A549 (cell line): ENCODE data around the gene EFCAB11. TPM values are rescaled to one million over a fixed set of nuclear protein-coding genes. Genes with fewer than 3 reads are reported as not detected.
A peak's percentile ranks its signal among the peaks of the same experiment; 100 is the strongest.

ENCODE experiments used
- ATAC-seq, 2 experiments: fragments of 200-7000 bp in 1 of 2; fragments of >200 bp in 1 of 2; cut with Nextera tagmentation in 1 of 2; cut with Tn5 transposase in 1 of 2; 3 replicates each; pipeline versions ENCODE4 v1.8.0 to v1.9.1; 2018 to 2020; ENCODE audit warnings: mild to moderate bottlenecking in 1 of 2, moderate library complexity in 1 of 2
- CTCF ChIA-PET: fragments of 300-600 bp; sonication (Branson Sonifier 250); formaldehyde crosslinking; extraction: SDS; loops from one replicate; lab custom pipeline; 2021; ENCODE audit warnings: antibody characterized with exemption, inconsistent platforms; lab: Yijun Ruan, JAX
- POLR2A ChIA-PET: fragments of 350-600 bp; formaldehyde crosslinking; extraction: SDS; loops from one replicate; lab custom pipeline; 2021; ENCODE audit warnings: antibody characterized with exemption, inconsistent platforms; lab: Yijun Ruan, JAX
- DNase-seq, 2 experiments: peaks; one replicate each; pipeline versions ENCODE4 v3.0.0 to v3.0.0-alpha.2; 2011 to 2016; ENCODE audit warnings: low read depth in 1 of 2, low spot score in 1 of 2
- FAIRE-seq: peaks from 2 replicates; lab custom pipeline; 2011; peaks lifted over from hg19 to GRCh38; lab: Jason Lieb, UNC
- H3K27ac ChIP-seq, 2 experiments: fragments of >200 bp; sonication (Bioruptor Twin); formaldehyde crosslinking; 3 replicates each; pipeline ENCODE4 v1.5.1; 2016 to 2017
- H3K4me1 ChIP-seq: fragments of >200 bp; sonication (Bioruptor Twin); formaldehyde crosslinking; 3 replicates; pipeline ENCODE4 v1.6.1; 2016
- H3K4me2 ChIP-seq: fragments of >200 bp; sonication (Bioruptor Twin); formaldehyde crosslinking; 3 replicates; pipeline ENCODE4 v1.6.1; 2016
- H3K4me3 ChIP-seq: fragments of >200 bp; sonication (Bioruptor Twin); formaldehyde crosslinking; 3 replicates; pipeline ENCODE4 v1.5.1; 2016
- H3K9me3 ChIP-seq: fragments of >200 bp; sonication (Bioruptor Twin); formaldehyde crosslinking; 3 replicates; pipeline ENCODE4 v1.6.1; 2016
- CEBPB ChIP-seq, 2 experiments: fragments of >200 bp in 1 of 2; sonication (Bioruptor Twin) in 1 of 2; formaldehyde crosslinking in 1 of 2; IDR thresholded peaks; 2 replicates each; pipeline ENCODE4 v1.6.1; 2012 to 2016
- ESRRA ChIP-seq: fragments of 150-350 bp; IDR thresholded peaks from 2 replicates; pipeline ENCODE4 v1.6.1; 2014; ENCODE audit warnings: mild to moderate bottlenecking, low read length, borderline replicate concordance
- FOXS1 ChIP-seq: fragments of 250-450 bp; sonication (Bioruptor Pico); IDR thresholded peaks from 2 replicates; pipeline ENCODE4 v1.5.0; 2020; ENCODE audit warnings: mild to moderate bottlenecking, moderate library complexity
- HOXB13 ChIP-seq: fragments of 250-450 bp; sonication (Bioruptor Pico); IDR thresholded peaks from 2 replicates; pipeline ENCODE4 v1.5.0; 2020; ENCODE audit warnings: low read depth, mild to moderate bottlenecking, moderate library complexity
- KDM1A ChIP-seq: fragments of 200-600 bp; sonication (generic); IDR thresholded peaks from 2 replicates; pipeline ENCODE4 v1.6.1; 2016; ENCODE audit warnings: low read depth, mild to moderate bottlenecking
- MYC ChIP-seq: IDR thresholded peaks from 2 replicates; pipeline ENCODE4 v1.6.1; 2012; ENCODE audit warnings: mild to moderate bottlenecking, inconsistent platforms, low read length, improper control_type of control experiment, borderline replicate concordance
- POLR2A ChIP-seq: IDR thresholded peaks from 2 replicates; pipeline ENCODE4 v1.6.1; 2012; ENCODE audit warnings: mild to moderate bottlenecking, low read length
- POLR2AphosphoS2 ChIP-seq: conservative IDR thresholded peaks from 2 replicates; pipeline ENCODE4 v1.6.1; 2012; ENCODE audit warnings: low read length, improper control_type of control experiment, inconsistent platforms
- RFX5 ChIP-seq: fragments of 450-650 bp; IDR thresholded peaks from 2 replicates; pipeline ENCODE4 v1.7.1; 2014; ENCODE audit warnings: antibody characterized with exemption, mild to moderate bottlenecking, moderate library complexity
- TFCP2L1 ChIP-seq: fragments of 250-450 bp; sonication (Bioruptor Pico); IDR thresholded peaks from 2 replicates; pipeline ENCODE4 v1.5.0; 2021; ENCODE audit warnings: mild to moderate bottlenecking
- ZFP36 ChIP-seq: fragments of 450-650 bp; IDR thresholded peaks from 2 replicates; pipeline ENCODE4 v1.6.1; 2014; ENCODE audit warnings: borderline replicate concordance; ENCODE audit not compliant: partially characterized antibody
- WGBS: methylation state at CpG from one replicate; pipeline ENCODE4 v1.1.6; 2017; ENCODE audit errors: missing lambda C conversion rate; 5-methylcytosine and 5-hydroxymethylcytosine counted together
- polyA plus RNA-seq, 4 experiments: library from polyadenylated mRNA; depleted of rRNA in 3 of 4; stranded (reverse); fragments of >200 nt; fragmentation: RNase III in 1 of 4; extraction: RNeasy Plus Mini Kit Qiagen cat#74134 plus additional on column Dnase treatment in 1 of 4; gene quantifications; 2 replicates in 3 of 4; 3 replicates in 1 of 4; pipeline ENCODE4 v1.2.3, GENCODE V29; 2011 to 2017
- TF ChIP-seq, protein P1 (sequence below): fragments of 150-350 bp; IDR thresholded peaks from 2 replicates; pipeline ENCODE4 v1.6.1; 2014; ENCODE audit warnings: low read depth, mild to moderate bottlenecking, low read length
- TF ChIP-seq, protein P2 (sequence below): fragments of >200 bp; sonication (Bioruptor Twin); formaldehyde crosslinking; IDR thresholded peaks from 3 replicates; pipeline ENCODE4 v1.6.1; 2016
- TF ChIP-seq, protein P3 (sequence below): fragments of 250-450 bp; sonication (Bioruptor Pico); IDR thresholded peaks from 2 replicates; pipeline ENCODE4 v1.5.0; 2021; ENCODE audit warnings: mild to moderate bottlenecking, moderate library complexity, borderline replicate concordance
- TF ChIP-seq, protein P4 (sequence below): fragments of >200 bp; sonication (Bioruptor Twin); formaldehyde crosslinking; IDR thresholded peaks from 2 replicates; pipeline ENCODE4 v1.6.1; 2016
- TF ChIP-seq, protein P5 (sequence below): IDR thresholded peaks from 2 replicates; pipeline ENCODE4 v1.6.1; 2012
- TF ChIP-seq, protein P6 (sequence below): fragments of >200 bp; sonication (Bioruptor Twin); formaldehyde crosslinking; IDR thresholded peaks from 3 replicates; pipeline ENCODE4 v1.5.1; 2016

The EFCAB11 gene
- polyA plus RNA-seq, 2 of the 4 experiments (the other 2 are of a cell fraction), result 18.8 to 19.6 TPM

DNA sequence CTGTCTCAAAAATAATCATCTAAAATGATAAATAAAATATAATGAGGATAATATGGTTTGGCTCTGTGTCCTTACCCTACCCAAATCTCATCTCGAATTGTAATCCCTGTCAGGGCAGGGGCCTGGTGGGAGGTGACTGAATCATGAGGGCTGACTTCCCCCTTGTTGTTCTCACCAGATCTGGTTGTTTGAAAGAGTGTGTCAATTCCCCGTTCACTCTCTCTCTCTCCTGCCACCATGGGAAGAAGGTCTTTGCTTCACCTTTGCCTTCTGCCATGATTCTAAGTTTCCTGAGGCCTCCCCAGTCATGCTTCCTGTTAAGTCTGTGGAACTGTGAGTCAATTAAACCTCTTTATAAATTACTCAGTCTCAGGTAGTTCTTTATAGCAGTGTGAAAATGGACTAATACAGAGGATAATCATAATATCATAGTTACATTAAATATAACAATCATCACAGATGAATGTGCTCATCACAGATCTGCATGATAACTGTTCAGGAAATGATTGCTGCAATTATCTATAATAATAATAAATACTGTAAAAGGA lies 12.6 kb downstream of the EFCAB11 start:
- no peaks in the 10 kb centered on the region for H3K9me3 ChIP-seq
- DNase-seq (no peak), ATAC-seq (no peak), FAIRE-seq (no peak)
- ChIA-PET CTCF (interaction anchor here (0.6 to 1.7 kb wide), 6 partner anchors 10 to 915 kb away, joined by 3 to 11 read pairs (median 5); no protein-coding TSS in a partner anchor), POLR2A (no interaction called here)
- H3K4me1 ChIP-seq, result no peaks in the 10 kb centered on the region
- H3K4me2 ChIP-seq, result no peak overlapping the region
- TF ChIP-seq CEBPB (IDR thresholded peaks at IDR 0.05) (no peak), MYC (no peak), KDM1A (no peak), TFCP2L1 (CRISPR knock-in tag) (no peak), POLR2A (no peak), FOXS1 (CRISPR knock-in tag) (no peak), RFX5 (no peak), ZFP36 (no peak), HOXB13 (CRISPR knock-in tag) (no peak), POLR2AphosphoS2 (no peak)
- TF ChIP-seq, protein P1, sequence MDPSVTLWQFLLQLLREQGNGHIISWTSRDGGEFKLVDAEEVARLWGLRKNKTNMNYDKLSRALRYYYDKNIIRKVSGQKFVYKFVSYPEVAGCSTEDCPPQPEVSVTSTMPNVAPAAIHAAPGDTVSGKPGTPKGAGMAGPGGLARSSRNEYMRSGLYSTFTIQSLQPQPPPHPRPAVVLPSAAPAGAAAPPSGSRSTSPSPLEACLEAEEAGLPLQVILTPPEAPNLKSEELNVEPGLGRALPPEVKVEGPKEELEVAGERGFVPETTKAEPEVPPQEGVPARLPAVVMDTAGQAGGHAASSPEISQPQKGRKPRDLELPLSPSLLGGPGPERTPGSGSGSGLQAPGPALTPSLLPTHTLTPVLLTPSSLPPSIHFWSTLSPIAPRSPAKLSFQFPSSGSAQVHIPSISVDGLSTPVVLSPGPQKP, result no peak
- TF ChIP-seq, protein P2, sequence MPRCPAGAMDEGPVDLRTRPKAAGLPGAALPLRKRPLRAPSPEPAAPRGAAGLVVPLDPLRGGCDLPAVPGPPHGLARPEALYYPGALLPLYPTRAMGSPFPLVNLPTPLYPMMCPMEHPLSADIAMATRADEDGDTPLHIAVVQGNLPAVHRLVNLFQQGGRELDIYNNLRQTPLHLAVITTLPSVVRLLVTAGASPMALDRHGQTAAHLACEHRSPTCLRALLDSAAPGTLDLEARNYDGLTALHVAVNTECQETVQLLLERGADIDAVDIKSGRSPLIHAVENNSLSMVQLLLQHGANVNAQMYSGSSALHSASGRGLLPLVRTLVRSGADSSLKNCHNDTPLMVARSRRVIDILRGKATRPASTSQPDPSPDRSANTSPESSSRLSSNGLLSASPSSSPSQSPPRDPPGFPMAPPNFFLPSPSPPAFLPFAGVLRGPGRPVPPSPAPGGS, result no peak
- TF ChIP-seq, protein P3, sequence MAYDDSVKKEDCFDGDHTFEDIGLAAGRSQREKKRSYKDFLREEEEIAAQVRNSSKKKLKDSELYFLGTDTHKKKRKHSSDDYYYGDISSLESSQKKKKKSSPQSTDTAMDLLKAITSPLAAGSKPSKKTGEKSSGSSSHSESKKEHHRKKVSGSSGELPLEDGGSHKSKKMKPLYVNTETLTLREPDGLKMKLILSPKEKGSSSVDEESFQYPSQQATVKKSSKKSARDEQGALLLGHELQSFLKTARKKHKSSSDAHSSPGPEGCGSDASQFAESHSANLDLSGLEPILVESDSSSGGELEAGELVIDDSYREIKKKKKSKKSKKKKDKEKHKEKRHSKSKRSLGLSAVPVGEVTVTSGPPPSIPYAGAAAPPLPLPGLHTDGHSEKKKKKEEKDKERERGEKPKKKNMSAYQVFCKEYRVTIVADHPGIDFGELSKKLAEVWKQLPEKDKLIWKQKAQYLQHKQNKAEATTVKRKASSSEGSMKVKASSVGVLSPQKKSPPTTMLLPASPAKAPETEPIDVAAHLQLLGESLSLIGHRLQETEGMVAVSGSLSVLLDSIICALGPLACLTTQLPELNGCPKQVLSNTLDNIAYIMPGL (CRISPR knock-in tag), result no peak
- TF ChIP-seq, protein P4, sequence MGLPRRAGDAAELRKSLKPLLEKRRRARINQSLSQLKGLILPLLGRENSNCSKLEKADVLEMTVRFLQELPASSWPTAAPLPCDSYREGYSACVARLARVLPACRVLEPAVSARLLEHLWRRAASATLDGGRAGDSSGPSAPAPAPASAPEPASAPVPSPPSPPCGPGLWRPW, result no peak
- TF ChIP-seq, protein P5, sequence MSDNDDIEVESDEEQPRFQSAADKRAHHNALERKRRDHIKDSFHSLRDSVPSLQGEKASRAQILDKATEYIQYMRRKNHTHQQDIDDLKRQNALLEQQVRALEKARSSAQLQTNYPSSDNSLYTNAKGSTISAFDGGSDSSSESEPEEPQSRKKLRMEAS, result no peak
- 80% methylated on average over 2 of the region's 2 CpGs for WGBS
- no peak overlapping the region for H3K27ac ChIP-seq
- no peak overlapping the region for H3K4me3 ChIP-seq

DNA sequence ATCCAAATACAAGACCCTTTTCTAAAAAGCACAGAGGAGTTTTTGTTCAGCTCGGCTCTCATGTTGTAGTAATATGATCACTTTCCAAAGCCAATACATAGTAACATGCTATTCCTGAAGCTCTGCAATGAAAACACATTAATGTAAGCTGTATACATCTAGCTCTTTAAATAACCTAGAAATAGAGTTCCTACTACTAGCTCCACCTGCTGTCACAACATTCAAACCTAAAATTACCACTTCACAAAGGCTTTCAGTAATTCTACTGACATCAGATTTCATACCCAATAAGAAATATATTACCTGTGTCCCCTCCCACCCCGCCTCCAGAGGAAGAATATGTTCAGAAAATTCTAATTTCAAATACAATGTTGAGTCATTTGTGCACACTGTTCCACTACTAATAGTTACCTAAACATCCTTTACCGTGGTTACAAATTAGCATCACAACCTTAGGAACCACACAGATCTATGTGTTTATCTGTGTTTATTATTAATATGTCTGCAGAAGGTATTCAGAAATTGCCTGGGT lies 17.8 kb downstream of the EFCAB11 start:
- H3K9me3 ChIP-seq, result no peaks in the 10 kb centered on the region
- CTCF ChIA-PET, result interaction anchor here (0.6 to 2.7 kb wide), 10 partner anchors 11 to 910 kb away, joined by 3 to 10 read pairs (median 3); partner anchors contain the start of gene TDP1
- ATAC-seq (no peak), DNase-seq (no peak), FAIRE-seq (no peak)
- POLR2A ChIA-PET, result no interaction called here
- H3K4me3 ChIP-seq, result no peak overlapping the region
- no peak overlapping the region for H3K27ac ChIP-seq
- TF ChIP-seq, protein P6, sequence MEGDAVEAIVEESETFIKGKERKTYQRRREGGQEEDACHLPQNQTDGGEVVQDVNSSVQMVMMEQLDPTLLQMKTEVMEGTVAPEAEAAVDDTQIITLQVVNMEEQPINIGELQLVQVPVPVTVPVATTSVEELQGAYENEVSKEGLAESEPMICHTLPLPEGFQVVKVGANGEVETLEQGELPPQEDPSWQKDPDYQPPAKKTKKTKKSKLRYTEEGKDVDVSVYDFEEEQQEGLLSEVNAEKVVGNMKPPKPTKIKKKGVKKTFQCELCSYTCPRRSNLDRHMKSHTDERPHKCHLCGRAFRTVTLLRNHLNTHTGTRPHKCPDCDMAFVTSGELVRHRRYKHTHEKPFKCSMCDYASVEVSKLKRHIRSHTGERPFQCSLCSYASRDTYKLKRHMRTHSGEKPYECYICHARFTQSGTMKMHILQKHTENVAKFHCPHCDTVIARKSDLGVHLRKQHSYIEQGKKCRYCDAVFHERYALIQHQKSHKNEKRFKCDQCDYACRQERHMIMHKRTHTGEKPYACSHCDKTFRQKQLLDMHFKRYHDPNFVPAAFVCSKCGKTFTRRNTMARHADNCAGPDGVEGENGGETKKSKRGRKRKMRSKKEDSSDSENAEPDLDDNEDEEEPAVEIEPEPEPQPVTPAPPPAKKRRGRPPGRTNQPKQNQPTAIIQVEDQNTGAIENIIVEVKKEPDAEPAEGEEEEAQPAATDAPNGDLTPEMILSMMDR, result 0 out of 3 replicates have a peak, but pooled peaks have one; percentile 10
- TF ChIP-seq CEBPB (IDR thresholded peaks at IDR 0.05) (no peak), ESRRA (no peak)
- H3K4me2 ChIP-seq, result no peak overlapping the region
- WGBS, result 47% methylated on average over 3 of the region's 3 CpGs
- no peaks in the 10 kb centered on the region for H3K4me1 ChIP-seq
